NCI-H1417 treated with DMSO at 0.1 percent for 48 hours (cell line): ENCODE measurements around the gene BANP.
"Not testable (repeated sequence)": the region's sequence is repeated elsewhere in the genome, so short reads cannot be mapped to it uniquely, and the experiment has no call there.

Source experiments
- DNase-seq: peaks from one replicate; lab custom pipeline; 2025; lab: John Stamatoyannopoulos, UW

Gene BANP

DNA sequence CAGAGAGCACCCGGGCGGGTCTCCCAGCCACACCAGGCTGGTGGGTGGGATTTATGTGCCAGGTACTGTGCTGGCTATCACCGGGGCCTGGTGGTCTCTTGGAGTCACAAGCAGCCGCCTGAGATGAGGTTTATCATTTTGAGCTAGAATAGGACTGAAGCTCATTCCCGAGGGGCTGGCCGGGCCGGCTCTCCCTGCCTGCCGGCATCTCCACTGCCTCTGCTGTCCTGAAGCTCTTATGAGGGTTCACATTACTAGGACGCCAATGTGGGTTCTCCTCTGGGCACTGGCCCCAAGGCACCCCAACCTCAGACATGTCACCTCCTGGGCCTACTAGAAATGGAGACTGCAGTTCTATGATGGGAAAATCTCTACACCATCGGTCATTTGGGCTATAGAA lies 137.4 kb downstream of the BANP start:
- not testable (repeated sequence) for DNase-seq

DNA sequence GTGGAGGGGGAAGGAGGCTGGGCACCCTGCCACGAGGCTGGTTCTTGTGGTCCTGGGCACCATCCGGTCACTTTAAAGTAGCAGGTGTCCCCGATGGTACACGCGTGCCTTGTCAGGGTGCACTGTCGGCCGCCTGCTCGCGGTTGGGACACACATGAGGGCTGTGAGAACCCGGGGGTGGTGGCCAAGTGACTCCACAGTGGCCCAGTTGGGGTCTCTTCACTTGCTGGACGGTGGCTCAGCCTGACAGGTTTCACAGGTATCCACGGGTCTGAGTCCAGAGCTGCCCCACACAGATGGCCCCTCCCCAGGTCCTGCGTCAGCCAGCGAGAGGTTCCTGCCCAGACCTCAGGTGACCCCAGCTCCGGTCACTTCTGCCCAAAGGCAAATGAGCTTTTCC lies 137.8 kb downstream of the BANP start:
- DNase-seq: not testable (repeated sequence)

DNA sequence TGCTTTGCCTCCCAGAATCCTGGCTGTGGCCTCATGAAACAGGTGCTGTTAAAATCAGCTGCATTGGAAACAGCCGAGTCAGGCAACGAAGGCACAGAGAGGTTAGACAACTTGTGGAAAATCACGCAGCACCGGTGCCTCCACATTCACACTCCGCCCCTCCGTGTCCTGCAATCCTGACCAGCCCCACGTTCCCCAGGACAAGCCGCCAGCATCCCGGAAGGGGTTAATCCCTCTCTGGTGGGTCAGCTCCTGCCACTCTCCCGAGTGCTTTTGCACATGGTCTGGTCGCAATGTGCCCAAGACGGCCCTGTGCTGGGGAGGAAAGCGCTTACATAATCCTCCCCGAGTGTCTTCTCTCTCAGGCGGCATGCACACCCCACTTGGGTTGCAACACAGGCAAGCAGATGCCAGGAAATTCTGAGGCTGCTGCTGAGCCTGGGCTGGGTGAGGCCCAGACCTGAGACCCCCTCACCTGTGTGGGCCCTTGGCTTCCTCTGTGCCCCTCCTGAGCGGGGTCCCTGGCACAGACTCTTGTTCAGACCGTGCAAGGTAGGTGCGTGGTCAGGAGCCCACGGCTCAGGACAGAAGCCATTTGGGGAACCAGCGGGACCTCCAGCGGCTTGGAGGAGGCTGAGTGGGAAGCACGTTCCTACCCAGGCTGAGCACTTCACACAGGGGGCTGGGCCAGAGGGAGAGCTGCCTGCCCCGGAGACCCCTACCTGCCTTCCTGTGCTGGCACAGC lies 138.6 kb downstream of the BANP start:
- not testable (repeated sequence) for DNase-seq

DNA sequence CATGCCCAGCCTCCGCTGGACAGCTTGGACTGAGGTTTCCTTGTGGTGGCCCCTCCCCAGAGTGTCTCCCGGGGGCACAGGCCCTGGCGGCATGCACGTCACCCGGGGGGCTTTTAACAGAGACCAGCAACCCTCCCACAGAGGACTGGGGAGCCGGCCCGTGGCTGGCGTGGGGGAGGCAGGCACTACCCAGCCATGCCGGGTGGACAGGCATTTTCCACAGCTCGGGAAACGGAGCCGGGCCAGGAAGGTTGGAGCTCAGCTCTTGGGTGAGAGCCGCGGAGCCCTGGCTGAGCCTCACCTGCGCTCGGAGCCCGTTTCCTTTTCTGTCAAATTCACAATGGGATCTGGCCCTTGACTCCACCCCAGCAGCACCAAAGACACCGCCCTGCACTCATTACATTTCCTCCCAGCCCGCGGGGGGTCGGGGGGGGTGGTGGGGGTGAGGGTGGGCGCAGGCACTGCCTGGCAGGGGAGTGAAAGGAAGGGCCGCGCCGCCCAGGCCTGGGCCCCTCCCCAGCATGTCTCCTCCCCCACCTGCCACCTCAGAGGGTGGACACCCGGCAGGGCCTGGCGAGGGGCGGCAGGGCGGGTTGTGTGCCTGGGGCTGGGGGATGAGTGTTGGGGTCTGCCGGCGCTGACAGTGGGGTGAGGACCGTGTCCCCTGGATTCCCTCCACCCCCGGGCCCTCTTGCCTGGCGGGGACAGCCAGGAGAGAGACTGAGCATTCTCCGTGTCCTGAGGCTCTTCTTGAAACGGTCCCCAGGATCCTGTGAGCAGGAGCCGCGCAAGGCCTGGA lies 139.3 kb downstream of the BANP start:
- not testable (repeated sequence) for DNase-seq

DNA sequence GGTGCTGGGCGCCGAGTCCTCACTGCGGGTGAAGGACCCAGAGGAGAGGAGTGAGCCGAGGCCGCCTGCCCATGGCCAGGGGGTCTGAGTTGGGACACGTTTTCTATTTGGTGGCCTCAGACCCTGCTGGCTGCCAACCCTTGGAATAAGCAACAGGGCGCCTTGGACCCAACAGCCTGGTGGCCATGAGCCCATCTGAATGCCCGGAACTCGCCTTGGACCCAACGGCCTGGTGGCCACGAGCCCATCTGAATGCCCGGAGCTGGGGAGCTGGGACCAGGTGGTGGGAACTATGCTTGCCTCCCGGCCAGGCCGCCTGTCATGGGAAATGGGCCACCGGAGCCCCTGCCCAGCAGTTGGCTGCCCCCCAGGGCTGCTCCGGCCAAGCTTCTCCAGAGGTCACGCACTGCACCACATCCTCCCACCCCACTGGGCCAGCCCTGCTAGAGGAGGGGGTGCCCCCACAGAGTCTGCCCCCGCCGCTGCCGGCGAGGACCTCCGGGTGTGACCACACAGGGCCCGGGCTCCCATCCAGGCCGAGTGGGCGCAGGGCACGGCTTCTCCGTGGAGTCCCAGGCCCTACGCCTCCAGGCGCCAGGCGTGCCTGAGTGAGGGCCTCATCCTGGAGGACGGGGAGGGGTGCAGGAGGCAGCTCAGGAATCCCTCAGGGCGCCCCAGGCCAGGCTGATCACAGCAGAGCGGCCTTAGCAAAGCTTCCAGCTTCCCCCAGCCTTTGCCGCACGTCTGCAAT lies 140.2 kb downstream of the BANP start:
- not testable (repeated sequence) for DNase-seq

DNA sequence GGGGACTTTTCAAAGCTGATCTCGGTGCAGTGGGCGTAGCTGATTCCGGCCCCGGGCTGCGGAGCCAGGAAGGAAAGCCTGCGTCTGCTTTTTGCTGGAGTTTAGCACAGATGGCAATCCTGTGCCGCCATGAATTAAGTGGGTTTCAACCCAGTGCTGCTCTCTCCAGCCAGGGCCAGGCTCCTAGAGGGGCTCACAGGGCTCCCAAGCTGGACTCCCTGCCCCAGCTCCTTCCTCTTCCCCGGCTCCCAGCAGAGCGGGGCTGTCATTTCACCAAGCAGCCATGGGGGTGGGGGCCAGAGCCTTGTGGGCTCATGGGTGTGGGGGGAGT lies 140.7 kb downstream of the BANP start:
- DNase-seq: not testable (repeated sequence)

DNA sequence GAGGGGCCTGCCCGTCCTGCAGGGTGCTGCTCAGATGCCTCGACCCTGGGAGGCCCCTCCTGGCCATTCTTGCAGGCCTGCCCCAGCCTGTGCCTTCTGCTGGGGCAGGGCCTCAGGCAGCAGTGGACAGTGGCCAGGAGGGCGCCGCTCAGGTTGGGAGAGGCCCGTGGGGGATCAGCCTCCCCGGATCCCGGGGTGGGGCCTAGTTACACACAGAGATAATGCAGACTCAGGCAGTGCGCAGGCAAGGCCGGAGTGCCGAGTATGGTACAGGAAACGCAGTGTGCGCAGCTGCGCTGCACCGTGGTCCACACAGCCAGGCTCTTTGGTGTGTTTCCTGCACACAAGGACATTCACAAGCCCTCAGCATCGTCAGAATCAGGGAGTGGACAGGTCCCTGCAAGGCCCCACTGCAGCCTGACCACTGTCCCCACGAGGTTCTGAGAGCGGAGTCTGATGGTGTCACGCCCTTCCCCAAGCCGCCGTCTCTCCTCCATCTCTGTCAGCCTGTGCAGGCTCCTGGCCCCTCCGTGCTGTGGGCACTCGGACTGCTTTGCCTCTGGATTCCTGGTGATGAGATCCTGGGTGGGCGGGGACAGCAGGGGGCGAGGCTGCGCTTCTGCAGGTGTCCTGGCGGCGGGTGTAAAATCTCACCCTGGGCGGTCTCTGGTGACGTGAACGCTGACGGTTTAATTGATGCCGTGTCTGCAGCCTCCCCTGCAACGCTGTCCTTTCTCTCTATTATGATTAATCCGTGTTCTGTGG lies 141.7 kb downstream of the BANP start:
- not testable (repeated sequence) for DNase-seq

DNA sequence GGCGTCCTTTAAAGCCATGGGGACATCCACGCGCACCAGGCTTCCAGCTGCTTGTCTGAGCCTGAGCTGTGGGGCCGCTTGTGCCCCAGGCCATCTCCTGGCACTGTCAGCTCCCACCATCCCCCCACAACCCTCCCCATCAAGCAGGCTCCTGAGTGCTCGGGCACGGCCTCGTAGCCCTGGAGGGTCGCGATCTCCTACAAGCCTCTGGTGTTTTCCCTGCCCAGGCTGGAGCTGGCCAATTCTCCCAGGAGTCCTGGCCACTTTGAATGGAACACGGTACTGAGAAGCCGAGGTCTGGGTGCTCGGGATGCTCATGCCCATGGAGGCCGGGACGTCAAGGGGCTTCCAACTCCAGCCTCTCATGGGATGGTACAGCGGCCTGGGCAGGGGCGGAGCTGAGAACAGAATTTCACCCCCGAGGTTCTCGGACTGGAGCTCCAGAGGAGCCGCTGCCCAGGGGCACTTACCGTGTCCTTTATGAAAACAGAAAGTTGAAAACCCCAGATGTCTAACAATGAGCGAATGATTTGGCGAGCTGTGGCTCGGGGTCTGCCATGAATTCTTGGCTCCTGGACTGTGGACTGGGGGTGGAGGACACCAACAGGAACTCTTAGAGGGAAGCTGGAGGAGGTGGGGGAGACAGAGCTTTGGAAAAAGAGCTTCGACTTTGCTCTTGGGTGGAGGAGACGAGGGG lies 142.5 kb downstream of the BANP start:
- DNase-seq: not testable (repeated sequence)

DNA sequence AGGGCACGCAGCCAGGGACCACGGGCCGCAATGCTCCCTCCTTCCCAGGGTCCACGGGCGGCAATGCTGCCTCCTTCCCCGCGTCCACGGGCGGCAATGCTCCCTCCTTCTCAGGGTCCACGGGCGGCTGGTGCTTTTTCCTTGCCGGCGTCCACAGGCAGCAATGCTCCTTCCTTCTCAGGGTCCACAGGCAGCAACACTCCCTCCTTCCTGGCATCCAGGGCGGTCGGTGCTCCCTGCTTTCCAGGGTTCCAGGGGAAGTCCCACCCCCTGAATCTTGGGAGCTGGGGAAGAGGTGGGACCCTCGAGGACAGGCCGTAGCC lies 143.0 kb downstream of the BANP start:
- not testable (repeated sequence) for DNase-seq

DNA sequence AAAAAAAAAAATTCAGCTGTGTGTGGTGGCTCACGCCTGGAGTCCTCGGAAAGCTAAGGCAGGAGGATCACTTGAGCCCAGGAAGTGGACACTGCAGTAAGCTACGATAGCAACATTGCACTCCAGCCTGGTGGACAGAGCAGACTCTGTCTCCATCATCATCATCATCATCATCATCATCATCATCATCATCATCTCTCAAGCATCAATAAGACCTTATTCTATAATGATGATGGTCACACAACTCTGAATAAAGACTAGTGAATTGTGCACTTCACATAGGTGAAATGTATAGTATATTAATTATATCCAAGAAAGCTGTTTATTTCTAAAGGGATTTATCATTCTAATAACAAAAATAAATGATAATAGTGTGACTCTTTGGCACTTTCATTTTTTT lies 143.7 kb downstream of the BANP start:
- not testable (repeated sequence) for DNase-seq

DNA sequence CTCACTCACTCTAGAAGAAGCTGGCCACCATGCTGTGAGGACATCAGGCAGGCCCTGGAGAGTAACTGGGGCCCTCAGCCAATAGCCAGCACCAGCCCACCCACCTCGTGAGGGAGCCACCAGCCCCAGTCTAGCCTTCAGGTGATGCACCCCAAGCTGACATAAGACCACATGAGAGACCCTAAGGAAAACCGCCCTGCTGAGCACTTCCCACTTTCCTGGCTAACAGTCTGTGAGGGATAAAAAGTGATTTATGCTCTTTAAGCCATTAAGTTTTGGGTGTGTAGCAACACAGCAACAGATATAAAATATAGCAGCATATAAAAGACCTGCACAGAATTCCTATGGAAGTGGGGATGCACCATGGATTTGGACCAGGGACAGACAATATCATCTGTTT lies 145.4 kb downstream of the BANP start:
- DNase-seq: not testable (repeated sequence)

DNA sequence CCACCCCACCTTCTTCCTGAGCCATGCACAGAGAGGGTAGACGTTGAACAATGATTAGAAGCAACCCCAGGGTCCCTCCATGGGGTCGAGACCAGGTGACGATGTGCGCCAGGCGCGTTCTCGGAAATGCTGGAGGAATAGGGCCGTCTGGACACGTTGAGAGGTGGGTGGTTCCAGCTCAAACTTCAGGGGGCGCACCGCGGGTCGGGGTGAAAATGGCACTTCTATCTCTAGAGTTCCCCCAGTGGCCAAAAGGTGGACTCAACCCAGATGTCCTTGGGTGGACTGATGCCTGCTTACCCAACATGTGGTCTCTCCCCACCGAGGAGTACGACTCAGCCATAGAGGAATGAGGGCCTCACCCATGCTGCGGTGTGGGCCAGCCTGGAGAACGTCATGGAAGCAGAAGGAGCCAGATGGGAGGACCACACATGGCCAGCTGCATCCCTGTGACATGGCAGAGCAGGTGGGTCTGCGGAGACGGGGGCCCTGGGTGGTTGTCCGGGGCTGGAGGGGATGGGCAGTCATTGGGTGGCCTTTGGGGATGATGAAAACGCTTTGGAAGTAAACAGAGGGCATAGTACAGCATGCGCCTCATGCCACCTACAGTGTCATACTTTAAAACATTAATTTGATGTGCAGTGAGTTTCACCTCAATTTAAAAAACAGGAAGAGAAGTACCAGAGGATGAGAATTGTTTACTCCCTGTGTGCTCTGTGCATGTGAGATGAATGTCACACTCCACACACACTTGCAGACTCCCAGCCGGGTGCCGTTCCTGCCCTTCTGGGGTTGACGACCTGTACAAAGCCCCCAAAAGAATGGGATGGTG lies 147.7 kb downstream of the BANP start:
- DNase-seq: not testable (repeated sequence)

DNA sequence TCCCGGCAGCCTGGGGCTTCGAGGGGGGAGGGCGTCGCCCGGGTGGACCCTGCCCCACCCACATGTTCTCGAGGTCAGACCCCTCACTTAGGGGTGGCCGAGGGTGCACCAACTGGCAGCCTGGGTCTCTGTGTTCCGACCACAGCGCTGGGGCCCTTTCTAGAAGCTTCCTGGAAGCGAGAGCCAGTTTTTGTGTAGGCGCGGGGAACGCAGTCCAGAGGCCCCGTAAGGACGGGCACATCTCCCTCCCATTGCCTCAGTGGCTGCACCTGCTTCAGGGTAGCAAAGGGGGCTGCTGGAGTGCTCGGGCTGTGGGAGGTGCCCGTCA lies 148.3 kb downstream of the BANP start:
- DNase-seq: no peak

DNA sequence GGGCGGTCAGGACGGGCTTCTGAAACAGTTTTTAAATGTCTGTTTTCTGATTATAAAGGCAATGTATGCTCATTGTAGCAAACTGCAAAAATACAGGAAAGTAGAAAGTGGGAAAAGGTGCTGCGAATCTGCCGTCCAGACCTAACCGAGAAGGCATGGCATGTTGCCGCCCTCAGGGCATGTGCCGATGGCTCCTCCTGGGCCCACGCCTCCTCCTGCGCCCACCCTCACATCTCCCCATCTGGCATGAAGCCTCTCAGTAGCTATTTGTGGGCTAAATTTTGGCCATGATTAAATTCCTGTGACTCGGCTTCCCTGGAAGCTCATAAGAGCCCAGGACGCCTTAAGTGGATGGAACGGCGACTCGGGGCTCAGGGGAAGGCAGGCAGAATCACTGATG lies 148.7 kb downstream of the BANP start:
- DNase-seq: not testable (repeated sequence)

DNA sequence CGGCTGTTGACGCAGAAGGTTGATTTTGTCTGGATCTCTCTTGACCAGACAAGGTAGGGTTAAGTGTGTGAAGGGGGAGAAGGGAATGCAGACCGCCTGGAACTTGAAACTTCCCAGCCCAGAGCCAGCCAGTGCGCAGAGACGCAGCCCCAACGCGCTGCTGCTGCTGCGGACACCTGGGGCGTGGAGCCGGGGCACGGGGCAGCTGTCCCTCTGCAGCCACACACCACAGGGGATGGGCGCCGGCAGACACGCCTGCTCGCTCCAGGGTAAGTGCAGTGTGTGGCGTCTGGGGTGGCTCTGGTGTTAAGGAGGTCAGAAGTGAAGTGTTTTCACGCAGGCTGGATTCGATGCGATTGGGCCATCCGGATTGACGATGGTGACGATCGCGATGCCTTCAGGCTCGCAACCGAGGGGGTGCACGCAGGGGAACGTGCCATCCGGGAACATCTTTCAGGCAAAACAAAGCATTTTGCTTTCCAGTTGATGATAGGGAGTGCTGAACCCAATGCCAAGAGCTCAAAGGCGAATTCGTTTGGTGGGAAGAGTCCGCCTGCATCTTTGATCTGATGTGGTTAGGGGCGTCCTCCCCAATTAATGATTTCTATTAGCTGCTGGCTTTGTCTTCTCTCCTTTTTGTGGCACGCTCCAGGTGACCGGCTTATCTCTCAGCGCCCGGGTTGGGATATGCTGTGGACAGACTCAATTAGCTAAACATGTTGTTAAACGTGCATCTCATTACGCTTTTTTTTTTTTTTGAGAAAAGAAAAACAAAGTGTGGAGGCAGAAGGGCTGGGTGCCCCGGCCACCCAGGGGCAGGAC lies 149.8 kb downstream of the BANP start:
- DNase-seq: not testable (repeated sequence)

DNA sequence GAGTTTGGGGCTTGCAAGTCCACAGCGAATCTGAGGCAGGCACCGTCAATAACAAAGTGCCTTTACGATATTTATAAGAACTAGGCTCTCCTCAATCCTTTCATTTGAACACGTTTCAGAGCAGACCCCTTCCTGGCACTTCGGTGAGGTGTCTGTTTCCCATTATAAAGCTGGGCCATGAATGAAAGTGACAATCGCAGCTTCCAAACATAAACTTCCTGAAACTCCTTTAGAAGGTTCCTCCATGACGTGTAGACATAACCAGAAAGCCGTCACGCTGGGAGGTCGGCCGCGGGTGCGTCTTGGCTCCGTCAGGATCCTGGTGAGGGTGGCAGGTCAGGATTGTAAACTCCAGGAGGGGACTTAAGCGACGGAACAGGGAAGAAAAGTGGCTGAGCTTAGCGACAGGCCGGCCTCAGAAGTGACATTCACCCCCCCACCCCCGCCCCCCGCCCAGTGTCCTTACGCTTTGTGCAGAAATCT lies 150.4 kb downstream of the BANP start:
- DNase-seq: not testable (repeated sequence)

DNA sequence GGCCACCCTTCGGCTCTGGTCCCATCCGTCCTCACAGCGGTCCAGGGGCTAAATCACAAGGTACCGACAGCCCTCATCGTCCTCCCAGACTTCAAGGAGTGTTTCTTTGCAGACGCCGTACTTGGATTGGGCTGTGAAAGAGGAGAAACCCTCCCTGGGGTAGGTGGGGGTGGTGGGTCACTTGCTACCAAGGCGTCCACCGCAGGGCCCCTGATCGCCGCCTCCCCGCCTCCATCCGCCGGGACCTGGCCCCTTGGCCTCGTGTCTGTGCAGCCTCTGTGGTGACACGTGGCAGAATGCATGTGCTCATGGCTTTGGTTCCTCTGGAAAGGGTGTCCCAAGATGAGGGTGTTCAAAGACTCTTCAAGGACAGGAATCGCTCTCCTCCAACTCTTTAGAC lies 151.4 kb downstream of the BANP start:
- no peak for DNase-seq

DNA sequence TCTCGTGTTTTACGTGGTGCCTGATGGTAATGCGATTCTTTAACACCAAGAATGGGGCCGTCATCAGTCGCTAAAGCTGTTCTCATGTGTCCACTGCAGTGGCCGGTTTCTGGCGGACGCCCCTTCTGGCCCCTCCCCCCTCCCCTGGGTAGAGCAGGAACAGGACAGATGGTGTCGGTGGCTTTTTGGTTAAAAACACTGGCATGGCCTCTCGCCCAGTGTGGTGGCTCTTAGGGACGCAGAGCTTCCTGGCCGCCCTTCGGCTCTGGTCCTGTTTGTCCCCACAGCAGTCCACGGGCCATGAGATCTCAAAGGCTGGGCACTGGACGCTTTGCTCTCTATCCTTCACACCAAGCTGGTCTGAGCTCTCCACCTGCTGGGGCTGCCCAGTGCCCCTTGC lies 151.8 kb downstream of the BANP start:
- no peak for DNase-seq

DNA sequence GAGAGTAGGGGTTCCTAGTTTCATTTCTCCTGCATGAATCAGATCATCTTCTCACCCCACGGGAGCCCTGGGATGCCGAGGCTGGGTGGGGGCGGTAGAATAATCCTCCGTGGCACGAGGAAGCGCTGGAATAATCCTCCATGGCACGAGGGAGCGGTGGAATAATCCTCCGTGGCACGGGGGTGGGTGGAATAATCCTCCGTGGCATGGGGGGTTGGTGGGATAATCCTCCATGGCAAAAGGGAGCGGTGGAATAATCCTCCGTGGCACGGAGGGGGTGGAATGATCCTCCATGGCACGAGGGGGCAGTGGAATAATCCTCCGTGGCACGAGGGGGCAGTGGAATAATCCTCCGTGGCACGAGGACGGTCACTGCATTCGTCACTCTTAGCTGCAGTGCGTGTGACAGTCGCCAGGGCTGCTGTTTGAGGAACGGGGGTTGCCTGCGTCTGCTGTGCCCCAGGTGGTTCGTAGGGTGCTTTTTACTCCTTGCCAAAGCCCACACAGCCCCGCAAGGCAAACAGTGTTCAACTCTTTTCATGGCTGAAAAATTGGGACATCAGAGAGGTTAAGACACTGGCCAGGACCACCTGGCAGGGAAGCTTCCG lies 152.5 kb downstream of the BANP start:
- DNase-seq: no peak
